AG04449 (cell line): ENCODE measurements around the gene MYO18A.

Experiments
- CTCF ChIA-PET: fragments of 350-600 bp; formaldehyde crosslinking; extraction: SDS; loops from one replicate; lab custom pipeline; 2021; ENCODE audit warnings: antibody characterized with exemption; lab: Yijun Ruan, JAX
- POLR2A ChIA-PET: fragments of 400-600, 350-600 bp; formaldehyde crosslinking; extraction: SDS; loops from one replicate; lab custom pipeline; 2020; ENCODE audit warnings: antibody characterized with exemption, inconsistent platforms; lab: Yijun Ruan, JAX
- DNase-seq: peaks from one replicate; pipeline ENCODE4 v3.0.0-alpha.2; 2010; ENCODE audit warnings: low read depth, low spot score
- H3K4me3 ChIP-seq: 2 replicates; pipeline ENCODE4 v1.5.1; 2011; ENCODE audit warnings: low read depth, mild to moderate bottlenecking, control low read depth, low read length
- TF ChIP-seq, protein P1 (sequence below): IDR thresholded peaks from one replicate; pipeline ENCODE4 v1.5.1; 2011; ENCODE audit warnings: mild to moderate bottlenecking, moderate library complexity, low read length, control low read depth, inconsistent platforms; ENCODE audit not compliant: insufficient read depth; ENCODE audit errors: missing control alignments

Gene MYO18A

DNA sequence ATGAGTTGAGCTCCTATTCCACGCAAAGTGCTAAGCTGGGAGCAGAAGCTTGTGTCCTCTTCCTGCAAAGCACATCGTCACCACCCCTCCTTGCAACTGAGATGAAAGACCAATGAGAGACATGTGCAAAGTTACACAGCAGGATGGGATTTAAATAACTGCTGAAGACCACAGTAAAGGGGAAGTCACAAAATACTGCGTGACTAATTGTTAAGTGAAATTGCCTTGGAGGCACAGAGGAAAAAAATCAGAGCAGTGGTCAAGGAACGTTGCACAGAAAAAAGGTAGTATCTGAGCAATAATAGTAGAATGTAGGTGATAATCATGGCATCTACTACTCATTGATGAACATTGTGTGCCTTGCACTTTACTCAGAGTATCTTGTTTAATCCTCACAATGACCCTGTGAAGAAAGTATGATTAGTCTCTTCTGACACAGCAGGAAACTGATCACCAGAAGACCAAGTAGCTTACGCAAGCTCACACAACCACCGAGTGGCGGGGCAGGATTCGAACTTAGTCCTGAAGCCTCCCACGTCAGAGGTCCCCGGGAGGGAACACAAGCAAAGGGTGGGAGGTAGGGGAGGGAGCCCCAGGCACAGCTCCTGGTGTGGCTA is 15.4 kb upstream of the MYO18A start:
- TF ChIP-seq, protein P1, sequence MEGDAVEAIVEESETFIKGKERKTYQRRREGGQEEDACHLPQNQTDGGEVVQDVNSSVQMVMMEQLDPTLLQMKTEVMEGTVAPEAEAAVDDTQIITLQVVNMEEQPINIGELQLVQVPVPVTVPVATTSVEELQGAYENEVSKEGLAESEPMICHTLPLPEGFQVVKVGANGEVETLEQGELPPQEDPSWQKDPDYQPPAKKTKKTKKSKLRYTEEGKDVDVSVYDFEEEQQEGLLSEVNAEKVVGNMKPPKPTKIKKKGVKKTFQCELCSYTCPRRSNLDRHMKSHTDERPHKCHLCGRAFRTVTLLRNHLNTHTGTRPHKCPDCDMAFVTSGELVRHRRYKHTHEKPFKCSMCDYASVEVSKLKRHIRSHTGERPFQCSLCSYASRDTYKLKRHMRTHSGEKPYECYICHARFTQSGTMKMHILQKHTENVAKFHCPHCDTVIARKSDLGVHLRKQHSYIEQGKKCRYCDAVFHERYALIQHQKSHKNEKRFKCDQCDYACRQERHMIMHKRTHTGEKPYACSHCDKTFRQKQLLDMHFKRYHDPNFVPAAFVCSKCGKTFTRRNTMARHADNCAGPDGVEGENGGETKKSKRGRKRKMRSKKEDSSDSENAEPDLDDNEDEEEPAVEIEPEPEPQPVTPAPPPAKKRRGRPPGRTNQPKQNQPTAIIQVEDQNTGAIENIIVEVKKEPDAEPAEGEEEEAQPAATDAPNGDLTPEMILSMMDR: no peak
- POLR2A ChIA-PET: no interaction called here
- no peak for DNase-seq
- CTCF ChIA-PET: interaction anchor here (0.6 to 26.9 kb wide), 9 partner anchors 9 to 78 kb away, joined by 3 to 393 read pairs (median 4); partner anchors contain the start of gene MYO18A
- H3K4me3 ChIP-seq: no peak overlapping the region

DNA sequence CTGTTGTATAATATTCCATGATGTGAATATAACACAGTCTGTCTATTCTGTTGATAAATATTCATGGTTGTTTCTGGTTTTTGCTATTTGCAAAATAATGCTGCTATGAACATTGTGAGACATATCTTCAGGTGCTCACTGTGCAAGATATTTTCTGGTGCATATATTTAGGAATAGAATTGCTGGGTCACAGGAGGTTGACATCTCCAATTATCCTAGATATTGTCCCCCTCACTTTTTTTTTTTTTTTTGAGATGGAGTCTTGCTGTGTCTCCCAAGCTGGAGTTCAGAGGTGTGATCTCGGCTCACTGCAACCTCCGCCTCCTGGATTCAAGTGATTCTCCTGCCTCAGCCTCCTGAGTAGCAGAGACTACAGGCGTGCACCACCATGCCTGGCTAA is 14.5 kb upstream of the MYO18A start:
- TF ChIP-seq, protein P1: no peak
- CTCF ChIA-PET: interaction anchor here (0.9 to 26.9 kb wide), 6 partner anchors 8 to 81 kb away, joined by 3 to 393 read pairs (median 6); partner anchors contain the start of gene MYO18A
- H3K4me3 ChIP-seq: no peak overlapping the region
- POLR2A ChIA-PET: no interaction called here
- DNase-seq: no peak

DNA sequence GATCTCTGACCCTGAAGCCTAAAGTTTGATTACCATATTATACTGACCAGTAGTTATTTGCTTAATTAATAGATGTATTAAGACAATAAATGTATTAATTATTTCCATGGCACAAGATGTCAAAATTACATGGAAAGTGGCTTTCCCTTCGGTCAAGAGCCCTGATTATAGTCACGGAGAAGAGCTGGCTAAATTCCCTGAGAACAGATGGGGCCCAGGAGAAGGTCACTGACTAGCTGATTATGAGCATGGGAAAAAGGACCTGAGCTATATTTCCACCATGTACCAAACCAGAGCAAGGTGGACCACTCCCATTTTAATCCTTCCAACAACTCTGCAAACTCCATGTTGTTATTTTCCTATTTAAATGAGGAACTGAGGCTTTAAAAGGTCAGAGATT is 12.9 kb upstream of the MYO18A start:
- H3K4me3 ChIP-seq: no peak overlapping the region
- ChIA-PET CTCF (interaction anchor here (1.0 to 26.9 kb wide), 7 partner anchors 9 to 80 kb away, joined by 4 to 393 read pairs (median 7); partner anchors contain the start of gene MYO18A), POLR2A (interaction anchor here (0.6 kb wide), 1 partner anchor 89 kb away, joined by 3 read pairs; no protein-coding TSS in a partner anchor)
- no peak for DNase-seq
- TF ChIP-seq, protein P1: no peak

DNA sequence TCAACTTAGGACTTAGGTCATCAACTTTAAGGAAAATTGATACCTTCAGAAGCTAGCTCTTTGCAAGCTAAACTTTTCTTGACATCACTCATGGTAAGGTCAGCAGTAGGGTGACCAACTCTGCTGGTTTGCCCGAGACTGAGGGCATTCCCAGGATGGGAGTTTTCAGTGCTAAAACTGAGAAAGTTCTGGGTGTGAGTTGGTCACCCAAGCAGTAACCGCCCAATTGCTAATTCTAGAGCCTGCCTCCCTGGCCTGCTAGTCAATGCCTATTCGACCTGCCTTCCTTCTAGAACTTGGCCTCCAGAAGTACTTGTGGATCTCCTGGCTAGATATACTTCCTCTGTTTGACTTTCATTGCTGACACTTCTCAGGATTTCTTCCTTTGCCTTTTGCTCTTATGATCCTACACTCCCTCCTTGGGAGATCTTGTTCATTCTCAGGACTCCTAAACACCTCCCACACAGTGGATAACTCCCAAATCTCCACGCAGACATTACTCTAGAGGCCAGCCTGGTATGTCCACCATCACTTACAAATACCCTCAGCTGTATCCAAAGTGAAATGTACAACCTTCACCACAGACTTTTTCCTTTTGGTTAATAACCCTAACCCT is 10.5 kb upstream of the MYO18A start:
- TF ChIP-seq, protein P1: no peak
- ChIA-PET POLR2A (interaction anchor here (0.9 kb wide), 1 partner anchor 10 kb away, joined by 3 read pairs; the partner anchor contains the start of gene MYO18A), CTCF (interaction anchor here (0.6 to 26.9 kb wide), 6 partner anchors 10 to 100 kb away, joined by 4 to 393 read pairs (median 20); partner anchors contain the start of gene MYO18A)
- H3K4me3 ChIP-seq: no peak overlapping the region
- DNase-seq: no peak

DNA sequence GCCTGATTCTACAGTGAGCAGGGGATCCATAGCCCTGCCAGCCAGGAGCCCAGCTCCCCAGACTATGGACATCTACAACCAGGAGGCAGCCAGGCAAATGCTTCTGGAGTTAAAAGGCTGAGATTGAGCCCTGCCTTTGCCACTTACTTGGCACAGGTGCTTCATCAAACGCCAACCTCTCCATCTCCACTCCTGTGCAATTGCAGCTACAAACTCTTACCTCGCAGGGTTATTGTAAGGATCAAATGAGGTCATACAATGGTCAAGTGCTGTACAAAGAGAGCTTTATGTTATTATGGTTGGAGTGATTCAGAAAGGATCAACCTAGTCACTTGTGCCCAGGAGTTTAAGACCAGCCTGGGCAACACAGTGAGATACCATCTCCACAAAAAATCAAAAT is 9.8 kb upstream of the MYO18A start:
- POLR2A ChIA-PET: interaction anchor here (0.9 kb wide), 1 partner anchor 10 kb away, joined by 3 read pairs; the partner anchor contains the start of gene MYO18A

More for the DNA sequence above, 9.8 kb upstream of the MYO18A start:
- TF ChIP-seq, protein P1: no peak
- H3K4me3 ChIP-seq: no peak overlapping the region
- CTCF ChIA-PET: interaction anchor here (0.5 to 26.9 kb wide), 6 partner anchors 9 to 101 kb away, joined by 3 to 393 read pairs (median 4); partner anchors contain the start of gene MYO18A
- DNase-seq: no peak
